NCI-H1092 treated with DMSO at 0.1 percent for 48 hours (cell line): ENCODE data around the gene FGFRL1.
"Not testable (repeated sequence)": the region's sequence is repeated elsewhere in the genome, so short reads cannot be mapped to it uniquely, and the experiment has no call there.

Experiments used
- DNase-seq: peaks from one replicate; lab custom pipeline; 2025; lab: John Stamatoyannopoulos, UW

The FGFRL1 gene

GRCh38 chr4:992297-993110, 18.9 kb upstream of the FGFRL1 start:
- DNase-seq: no peak

GRCh38 chr4:993111-994029, 18.1 kb upstream of the FGFRL1 start, which contains the start of gene SLC26A1:
TSS of gene SLC26A1 (minus strand) at chr4:993404. CDS start at chr4:991703, 1,701 bp downstream.
- DNase-seq: no peak

GRCh38 chr4:995311-996026, 16.0 kb upstream of the FGFRL1 start:
- no peak for DNase-seq

GRCh38 chr4:996030-996996, 15.1 kb upstream of the FGFRL1 start:
- DNase-seq: no peak

- no peak for DNase-seq
These were observed 14.4 kb upstream of the FGFRL1 start for GRCh38 chr4:996997-997374.

- DNase-seq: no peak
These were observed 13.9 kb upstream of the FGFRL1 start for GRCh38 chr4:997375-998071.

GRCh38 chr4:998096-998691, 13.2 kb upstream of the FGFRL1 start:
- DNase-seq: no peak

GRCh38 chr4:999240-999863, 12.1 kb upstream of the FGFRL1 start:
- DNase-seq: not testable (repeated sequence)

GRCh38 chr4:999882-1000425, 11.5 kb upstream of the FGFRL1 start:
- no peak for DNase-seq

GRCh38 chr4:1000686-1001260, 10.7 kb upstream of the FGFRL1 start:
- no peak for DNase-seq

GRCh38 chr4:1001561-1002130, 9.8 kb upstream of the FGFRL1 start:
- DNase-seq: no peak

- no peak for DNase-seq
These were observed 9.2 kb upstream of the FGFRL1 start for GRCh38 chr4:1002131-1002630.

- no peak for DNase-seq
These were observed 8.7 kb upstream of the FGFRL1 start for GRCh38 chr4:1002631-1003251.

- DNase-seq: no peak
These were observed 8.0 kb upstream of the FGFRL1 start for GRCh38 chr4:1003271-1004070.

- DNase-seq: no peak
These were observed 7.4 kb upstream of the FGFRL1 start for GRCh38 chr4:1004071-1004418.

GRCh38 chr4:1004557-1005485, 6.6 kb upstream of the FGFRL1 start:
- DNase-seq: no peak
